Peyer's patch (tissue), 4 donors: Measurements from ENCODE around the gene CD160.

Source experiments
- POLR2A ChIP-seq, 2 donors: fragments of 450-650 bp; IDR thresholded peaks; one replicate each; pipeline ENCODE4 v1.5.1; 2017; ENCODE audit warnings: antibody characterized with exemption in 2 of 2, mild to moderate bottlenecking in 2 of 2, moderate library complexity in 2 of 2
- TF ChIP-seq, protein P1 (sequence below), 6 experiments: fragments of 450-650 bp in 4 of 6; fragments of 200-600 bp in 2 of 6; sonication (generic) in 1 of 6; IDR thresholded peaks; one replicate each; pipeline ENCODE4 v1.5.1; 2017 to 2019; ENCODE audit warnings: antibody characterized with exemption in 6 of 6, mild to moderate bottlenecking in 3 of 6, moderate library complexity in 1 of 6

DNA sequence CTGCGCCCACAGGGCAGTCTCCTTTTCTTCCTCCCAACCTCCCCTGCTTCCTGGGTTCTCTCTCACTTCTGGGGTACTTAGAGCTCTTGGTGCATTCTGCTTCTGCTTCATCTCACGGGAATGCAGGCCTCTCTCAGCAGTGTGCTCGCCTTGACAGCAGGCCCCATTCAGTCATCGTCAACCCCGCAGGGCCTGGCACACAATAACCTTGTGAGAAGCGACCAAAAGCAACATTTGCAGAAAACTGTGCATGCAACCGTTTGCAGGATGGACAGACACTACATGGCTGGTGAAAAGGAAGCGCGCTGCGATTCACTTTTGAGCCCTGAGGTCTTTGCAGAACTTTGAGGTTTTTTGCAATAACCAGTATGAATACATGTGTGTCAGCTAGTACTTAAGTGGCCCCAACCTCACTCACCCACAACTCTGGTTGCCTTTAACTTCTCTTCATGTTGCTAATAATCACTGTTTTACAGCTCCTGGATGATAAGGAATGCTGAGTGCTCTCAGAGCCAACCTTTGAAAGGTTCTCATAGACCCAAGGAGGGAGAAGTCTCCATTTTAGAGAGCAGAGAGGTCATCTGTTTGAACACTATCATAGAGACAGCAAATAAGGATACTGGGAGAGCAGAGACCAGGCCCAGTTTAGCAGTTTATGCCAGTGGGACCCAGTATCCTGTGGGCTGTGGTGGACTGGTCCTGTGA lies 2.5 kb upstream of the CD160 start:
- TF ChIP-seq POLR2A (IDR thresholded peaks at IDR 0.05), result no peak
- TF ChIP-seq, protein P1, sequence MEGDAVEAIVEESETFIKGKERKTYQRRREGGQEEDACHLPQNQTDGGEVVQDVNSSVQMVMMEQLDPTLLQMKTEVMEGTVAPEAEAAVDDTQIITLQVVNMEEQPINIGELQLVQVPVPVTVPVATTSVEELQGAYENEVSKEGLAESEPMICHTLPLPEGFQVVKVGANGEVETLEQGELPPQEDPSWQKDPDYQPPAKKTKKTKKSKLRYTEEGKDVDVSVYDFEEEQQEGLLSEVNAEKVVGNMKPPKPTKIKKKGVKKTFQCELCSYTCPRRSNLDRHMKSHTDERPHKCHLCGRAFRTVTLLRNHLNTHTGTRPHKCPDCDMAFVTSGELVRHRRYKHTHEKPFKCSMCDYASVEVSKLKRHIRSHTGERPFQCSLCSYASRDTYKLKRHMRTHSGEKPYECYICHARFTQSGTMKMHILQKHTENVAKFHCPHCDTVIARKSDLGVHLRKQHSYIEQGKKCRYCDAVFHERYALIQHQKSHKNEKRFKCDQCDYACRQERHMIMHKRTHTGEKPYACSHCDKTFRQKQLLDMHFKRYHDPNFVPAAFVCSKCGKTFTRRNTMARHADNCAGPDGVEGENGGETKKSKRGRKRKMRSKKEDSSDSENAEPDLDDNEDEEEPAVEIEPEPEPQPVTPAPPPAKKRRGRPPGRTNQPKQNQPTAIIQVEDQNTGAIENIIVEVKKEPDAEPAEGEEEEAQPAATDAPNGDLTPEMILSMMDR (IDR thresholded peaks at IDR 0.05), result no peak
